NCI-H524 (cell line): ENCODE measurements around the gene RASA3.
"Not testable (repeated sequence)": the region's sequence is repeated elsewhere in the genome, so short reads cannot be mapped to it uniquely, and the experiment has no call there.

Experiments
- DNase-seq, 2 experiments: peaks; one replicate each; lab custom pipeline; 2025; lab: John Stamatoyannopoulos, UW

RASA3 gene

GRCh38 chr13:114002009-114002544 is 130.3 kb downstream of the RASA3 start:
- DNase-seq = no peak

- no peak for DNase-seq
Measured at GRCh38 chr13:114001331-114002008, 131.0 kb downstream of the RASA3 start.

- DNase-seq = no peak
Measured at GRCh38 chr13:114000151-114001040, 132.0 kb downstream of the RASA3 start.

GRCh38 chr13:113999618-113999910 is 132.9 kb downstream of the RASA3 start:
- DNase-seq = no peak

- no peak for DNase-seq
Measured at GRCh38 chr13:113998781-113999617, 133.4 kb downstream of the RASA3 start.

GRCh38 chr13:113997845-113998751 is 134.3 kb downstream of the RASA3 start:
- DNase-seq = no peak

GRCh38 chr13:113996912-113997745 is 135.3 kb downstream of the RASA3 start:
- no peak for DNase-seq

GRCh38 chr13:113996081-113996911 is 136.1 kb downstream of the RASA3 start:
- no peak for DNase-seq

- DNase-seq = no peak
Measured at GRCh38 chr13:113995051-113995601, 137.3 kb downstream of the RASA3 start.

GRCh38 chr13:113992276-113993005 is 140.0 kb downstream of the RASA3 start:
- no peak for DNase-seq

GRCh38 chr13:113991676-113992179 is 140.7 kb downstream of the RASA3 start:
- no peak for DNase-seq

- DNase-seq = no peak
Measured at GRCh38 chr13:113991191-113991669, 141.2 kb downstream of the RASA3 start.

GRCh38 chr13:113990321-113990837 is 142.0 kb downstream of the RASA3 start:
- DNase-seq = no peak

GRCh38 chr13:113989585-113990300 is 142.7 kb downstream of the RASA3 start:
- no peak for DNase-seq

- not testable (repeated sequence) for DNase-seq
Measured at GRCh38 chr13:113988859-113989258, 143.6 kb downstream of the RASA3 start.

GRCh38 chr13:113982296-113982661 is 150.1 kb downstream of the RASA3 start:
- DNase-seq = no peak
